ENCODE results near the gene ADAMTS15. TPM values are rescaled to one million over a fixed set of nuclear protein-coding genes. Genes with fewer than 3 reads are reported as not detected.

Gene ADAMTS15
- total and polyA plus RNA-seq, 10 of the 15 experiments (the other 5 are each of a cell fraction or from before 2014, with no cell fraction given), result not detected

DNA sequence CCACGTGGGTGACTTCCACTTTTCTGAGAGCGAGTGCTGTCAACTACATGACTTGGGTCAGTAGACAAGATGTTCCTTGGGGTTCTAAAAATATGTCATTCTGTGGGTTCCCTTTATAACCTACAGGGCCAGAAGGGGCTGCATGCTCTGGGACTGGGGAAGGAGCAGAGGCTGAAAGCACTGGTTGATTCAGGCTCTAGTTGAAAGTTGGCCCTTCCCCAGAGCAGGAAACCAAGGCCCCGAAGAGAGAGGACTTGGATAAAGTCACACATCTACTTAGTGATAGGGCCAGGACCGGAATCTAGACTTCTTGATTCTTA lies 9.9 kb downstream of the ADAMTS15 start (continued):
- TF ChIP-seq, protein P1, sequence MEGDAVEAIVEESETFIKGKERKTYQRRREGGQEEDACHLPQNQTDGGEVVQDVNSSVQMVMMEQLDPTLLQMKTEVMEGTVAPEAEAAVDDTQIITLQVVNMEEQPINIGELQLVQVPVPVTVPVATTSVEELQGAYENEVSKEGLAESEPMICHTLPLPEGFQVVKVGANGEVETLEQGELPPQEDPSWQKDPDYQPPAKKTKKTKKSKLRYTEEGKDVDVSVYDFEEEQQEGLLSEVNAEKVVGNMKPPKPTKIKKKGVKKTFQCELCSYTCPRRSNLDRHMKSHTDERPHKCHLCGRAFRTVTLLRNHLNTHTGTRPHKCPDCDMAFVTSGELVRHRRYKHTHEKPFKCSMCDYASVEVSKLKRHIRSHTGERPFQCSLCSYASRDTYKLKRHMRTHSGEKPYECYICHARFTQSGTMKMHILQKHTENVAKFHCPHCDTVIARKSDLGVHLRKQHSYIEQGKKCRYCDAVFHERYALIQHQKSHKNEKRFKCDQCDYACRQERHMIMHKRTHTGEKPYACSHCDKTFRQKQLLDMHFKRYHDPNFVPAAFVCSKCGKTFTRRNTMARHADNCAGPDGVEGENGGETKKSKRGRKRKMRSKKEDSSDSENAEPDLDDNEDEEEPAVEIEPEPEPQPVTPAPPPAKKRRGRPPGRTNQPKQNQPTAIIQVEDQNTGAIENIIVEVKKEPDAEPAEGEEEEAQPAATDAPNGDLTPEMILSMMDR (IDR thresholded peaks at IDR 0.05 in 2 of 3, conservative IDR thresholded peaks at IDR 0.05 in 1 of 3; ENCODE audit: control insufficient read depth in 2 of 3, extremely low read depth in 1 of 3, insufficient read depth in 1 of 3, low read depth in 3 of 3, low read length in 3 of 3), result no peak
- TF ChIP-seq NBN (IDR thresholded peaks at IDR 0.05) (no peak), ATF3 (IDR thresholded peaks at IDR 0.05; ENCODE audit: borderline replicate concordance, extremely low read depth, low read depth, low read length) (no peak), KAT2A (conservative IDR thresholded peaks at IDR 0.05; ENCODE audit: control insufficient read depth, low read depth, low read length) (no peak), MLLT1 (IDR thresholded peaks at IDR 0.05) (no peak), WRNIP1 (IDR thresholded peaks at IDR 0.05; ENCODE audit: borderline replicate concordance, low read depth, low read length) (no peak), SIX5 (IDR thresholded peaks at IDR 0.05; ENCODE audit: low read depth, low read length, severe bottlenecking) (no peak)

- no peak for DNase-seq (ENCODE audit: low read depth, low spot score)
- ChIA-PET CTCF (no interaction called here), RAD21 (ENCODE audit: unreplicated experiment) (no interaction called here), SMC1A (ENCODE audit: uncharacterized antibody, unreplicated experiment) (no interaction called here), POLR2A (no interaction called here)
- Histone ChIP-seq H3K27ac (ENCODE audit: control insufficient read depth, insufficient read depth) (no peak overlapping the region), H3K4me1 (ENCODE audit: control insufficient read depth, insufficient read depth, low read length) (no peaks in the 10 kb centered on the region), H3K9me3 (replicated peaks; ENCODE audit: control insufficient read depth, insufficient read depth, low read length) (no peaks in the 10 kb centered on the region), H2AFZ (ENCODE audit: control insufficient read depth, low read depth, low read length) (no peak overlapping the region), H4K20me1 (ENCODE audit: control insufficient read depth, insufficient read depth) (no peaks in the 10 kb centered on the region), H3K79me2 (ENCODE audit: control insufficient read depth, insufficient read depth, low read length) (no peaks in the 10 kb centered on the region), H3K4me3 (no peak overlapping the region), H3K27me3 (replicated peaks in 1 of 2; ENCODE audit: control insufficient read depth in 2 of 2, insufficient read depth in 2 of 2, low read length in 1 of 2) (peaks cover 4% of the 10 kb centered on the region in 2 experiments; a peak in 3 of 4 replicates), H3K9ac (ENCODE audit: control insufficient read depth, insufficient read depth, low read length) (no peak overlapping the region), H3K36me3 (ENCODE audit: control insufficient read depth in 2 of 2, insufficient read depth in 2 of 2, low read length in 1 of 2) (no peaks in the 10 kb centered on the region), H3K4me2 (ENCODE audit: control insufficient read depth, insufficient read depth) (no peak overlapping the region)
- WGBS (ENCODE audit: insufficient coverage, insufficient replicate concordance, low lambda C conversion rate, missing lambda C conversion rate), result 23% methylated on average over 7 of the region's 7 CpGs
- no peak for TF ChIP-seq GATAD2B (conservative IDR thresholded peaks at IDR 0.05; ENCODE audit: low read depth)
- TF ChIP-seq POLR2AphosphoS2 (IDR thresholded peaks at IDR 0.05; ENCODE audit: low read depth, low read length), result no peak
- TF ChIP-seq MTA2 (IDR thresholded peaks at IDR 0.05; ENCODE audit: low read depth), result no peak
- TF ChIP-seq, protein P2, sequence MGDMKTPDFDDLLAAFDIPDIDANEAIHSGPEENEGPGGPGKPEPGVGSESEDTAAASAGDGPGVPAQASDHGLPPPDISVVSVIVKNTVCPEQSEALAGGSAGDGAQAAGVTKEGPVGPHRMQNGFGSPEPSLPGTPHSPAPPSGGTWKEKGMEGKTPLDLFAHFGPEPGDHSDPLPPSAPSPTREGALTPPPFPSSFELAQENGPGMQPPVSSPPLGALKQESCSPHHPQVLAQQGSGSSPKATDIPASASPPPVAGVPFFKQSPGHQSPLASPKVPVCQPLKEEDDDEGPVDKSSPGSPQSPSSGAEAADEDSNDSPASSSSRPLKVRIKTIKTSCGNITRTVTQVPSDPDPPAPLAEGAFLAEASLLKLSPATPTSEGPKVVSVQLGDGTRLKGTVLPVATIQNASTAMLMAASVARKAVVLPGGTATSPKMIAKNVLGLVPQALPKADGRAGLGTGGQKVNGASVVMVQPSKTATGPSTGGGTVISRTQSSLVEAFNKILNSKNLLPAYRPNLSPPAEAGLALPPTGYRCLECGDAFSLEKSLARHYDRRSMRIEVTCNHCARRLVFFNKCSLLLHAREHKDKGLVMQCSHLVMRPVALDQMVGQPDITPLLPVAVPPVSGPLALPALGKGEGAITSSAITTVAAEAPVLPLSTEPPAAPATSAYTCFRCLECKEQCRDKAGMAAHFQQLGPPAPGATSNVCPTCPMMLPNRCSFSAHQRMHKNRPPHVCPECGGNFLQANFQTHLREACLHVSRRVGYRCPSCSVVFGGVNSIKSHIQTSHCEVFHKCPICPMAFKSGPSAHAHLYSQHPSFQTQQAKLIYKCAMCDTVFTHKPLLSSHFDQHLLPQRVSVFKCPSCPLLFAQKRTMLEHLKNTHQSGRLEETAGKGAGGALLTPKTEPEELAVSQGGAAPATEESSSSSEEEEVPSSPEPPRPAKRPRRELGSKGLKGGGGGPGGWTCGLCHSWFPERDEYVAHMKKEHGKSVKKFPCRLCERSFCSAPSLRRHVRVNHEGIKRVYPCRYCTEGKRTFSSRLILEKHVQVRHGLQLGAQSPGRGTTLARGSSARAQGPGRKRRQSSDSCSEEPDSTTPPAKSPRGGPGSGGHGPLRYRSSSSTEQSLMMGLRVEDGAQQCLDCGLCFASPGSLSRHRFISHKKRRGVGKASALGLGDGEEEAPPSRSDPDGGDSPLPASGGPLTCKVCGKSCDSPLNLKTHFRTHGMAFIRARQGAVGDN (IDR thresholded peaks at IDR 0.05), result no peak
- no peak for TF ChIP-seq ETV6 (conservative IDR thresholded peaks at IDR 0.05 in 1 of 2, IDR thresholded peaks at IDR 0.05 in 1 of 2; ENCODE audit: borderline replicate concordance in 1 of 2, low read depth in 1 of 2)
- TF ChIP-seq ZBED1 (IDR thresholded peaks at IDR 0.05; ENCODE audit: borderline replicate concordance), result no peak
- in situ Hi-C loops (cut with MboI), result no loop called here
- intact Hi-C loops (cut with micrococcal nuclease; ENCODE audit: unreplicated experiment), result no loop called here
- no peak for ATAC-seq
- FAIRE-seq, result no peak
- BruUV-seq (replicated peaks), result no TSS peak
These were observed 11.1 kb downstream of the ADAMTS15 start for GRCh38 chr11:130459521-130459920.
